Retinal pigment epithelial cell (primary cell): ENCODE measurements around the gene PCF11.
"Not testable (repeated sequence)": the region's sequence is repeated elsewhere in the genome, so short reads cannot be mapped to it uniquely, and the experiment has no call there.

ENCODE experiments used
- DNase-seq: peaks from one replicate; pipeline ENCODE4 v3.0.0-alpha.2; 2010; ENCODE audit warnings: low read depth
- H3K4me3 ChIP-seq: 2 replicates; pipeline ENCODE4 v1.5.1; 2011; ENCODE audit warnings: mild to moderate bottlenecking, low read length, control low read depth, moderate library complexity
- CTCF ChIP-seq: conservative IDR thresholded peaks from 2 replicates; pipeline ENCODE4 v1.5.1; 2011; ENCODE audit warnings: low read depth, low read length, control low read depth, inconsistent platforms

Gene PCF11

GRCh38 chr11:83200035-83200434, 43.1 kb downstream of the PCF11 start:
- no peak overlapping the region for H3K4me3 ChIP-seq
- DNase-seq: no peak
- no peak for TF ChIP-seq CTCF

GRCh38 chr11:83205608-83206185, 48.8 kb downstream of the PCF11 start:
- no peak overlapping the region for H3K4me3 ChIP-seq
- TF ChIP-seq CTCF: no peak
- no peak for DNase-seq

GRCh38 chr11:83206221-83206620, 49.3 kb downstream of the PCF11 start:
- H3K4me3 ChIP-seq: no peak overlapping the region
- DNase-seq: no peak
- TF ChIP-seq CTCF: no peak

GRCh38 chr11:83206771-83207382, 49.9 kb downstream of the PCF11 start:
- DNase-seq: not testable (repeated sequence)

GRCh38 chr11:83219095-83219494, 62.2 kb downstream of the PCF11 start:
- no peak overlapping the region for H3K4me3 ChIP-seq
- peak; percentile 45 for TF ChIP-seq CTCF
- DNase-seq: no peak

More at GRCh38 chr11:83206771-83207382, 49.9 kb downstream of the PCF11 start:
- not testable (repeated sequence) for H3K4me3 ChIP-seq

- DNase-seq: no peak
- no peak for TF ChIP-seq CTCF
- no peak overlapping the region for H3K4me3 ChIP-seq
Observed at GRCh38 chr11:83220260-83220659, 63.3 kb downstream of the PCF11 start.

- DNase-seq: no peak
- no peak overlapping the region for H3K4me3 ChIP-seq
- TF ChIP-seq CTCF: no peak
Observed at GRCh38 chr11:83221694-83222093, 64.8 kb downstream of the PCF11 start.
